Glutamatergic neuron (in vitro differentiated cells): Measurements from ENCODE around the gene KLHL35. TPM values are rescaled to one million over a fixed set of nuclear protein-coding genes. Genes with fewer than 3 reads are reported as not detected.
A peak's percentile ranks its signal among the peaks of the same experiment; 100 is the strongest.

Experiments
- DNase-seq: peaks from one replicate; pipeline ENCODE4 v3.0.0; 2022
- H3K27ac Mint-ChIP-seq: one replicate; pipeline ENCODE4 v1.8.0; 2020; ENCODE audit warnings: mild to moderate bottlenecking, mixed read lengths, inconsistent platforms; ENCODE audit not compliant: unreplicated experiment
- H3K27me3 Mint-ChIP-seq: one replicate; pipeline ENCODE4 v1.8.0; 2020; ENCODE audit warnings: mild to moderate bottlenecking, moderate library complexity, mixed read lengths, inconsistent platforms; ENCODE audit not compliant: unreplicated experiment
- H3K36me3 Mint-ChIP-seq: one replicate; pipeline ENCODE4 v1.8.0; 2020; ENCODE audit warnings: mild to moderate bottlenecking, mixed read lengths, inconsistent platforms; ENCODE audit not compliant: unreplicated experiment
- H3K4me1 Mint-ChIP-seq: one replicate; pipeline ENCODE4 v1.8.0; 2020; ENCODE audit warnings: mild to moderate bottlenecking, low read depth, mixed read lengths, inconsistent platforms; ENCODE audit not compliant: unreplicated experiment
- H3K4me3 Mint-ChIP-seq: one replicate; pipeline ENCODE4 v1.8.0; 2020; ENCODE audit warnings: mild to moderate bottlenecking, mixed read lengths, inconsistent platforms; ENCODE audit not compliant: unreplicated experiment
- H3K9me3 Mint-ChIP-seq: one replicate; pipeline ENCODE4 v1.8.0; 2020; ENCODE audit warnings: mild to moderate bottlenecking, moderate library complexity, mixed read lengths, inconsistent platforms; ENCODE audit not compliant: unreplicated experiment
- CTCF ChIP-seq: fragments of 200-600 bp; sonication (generic); IDR thresholded peaks from one replicate; pipeline ENCODE4 v1.5.0; 2021; ENCODE audit not compliant: partially characterized antibody, unreplicated experiment
- total RNA-seq: library from RNA; stranded (reverse); fragmentation: NEBNext Ultra II Directional; extraction: Animal tissue kit (Norgen Biotek cat#: 25700); gene quantifications from one replicate; pipeline ENCODE4 v1.2.1, GENCODE V29; 2021; ENCODE audit not compliant: unreplicated experiment

Gene KLHL35
- total RNA-seq, 1 donor from 2014 or later = 41.4 TPM

- H3K36me3 Mint-ChIP-seq = peaks cover 9% of the 10 kb centered on the region
- peaks cover 27% of the 10 kb centered on the region for H3K27me3 Mint-ChIP-seq
- H3K9me3 Mint-ChIP-seq = peaks cover 21% of the 10 kb centered on the region
- DNase-seq = no peak
- peaks cover 35% of the 10 kb centered on the region for H3K4me1 Mint-ChIP-seq
- TF ChIP-seq CTCF = no peak
- H3K4me3 Mint-ChIP-seq = no peak overlapping the region
- H3K27ac Mint-ChIP-seq = no peak overlapping the region
Observed at GRCh38 chr11:75425422-75425821, 7.6 kb downstream of the KLHL35 start.

GRCh38 chr11:75424396-75424795, 8.6 kb downstream of the KLHL35 start:
- Mint-ChIP-seq H3K36me3 (peaks cover 8% of the 10 kb centered on the region), H3K27me3 (peaks cover 27% of the 10 kb centered on the region), H3K4me1 (peaks cover 39% of the 10 kb centered on the region), H3K4me3 (peak overlapping the region; percentile 59), H3K27ac (peak overlapping the region; percentile 29), H3K9me3 (peaks cover 20% of the 10 kb centered on the region)
- no peak for TF ChIP-seq CTCF
- DNase-seq = no peak

- Mint-ChIP-seq H3K36me3 (peaks cover under 1% of the 10 kb centered on the region), H3K9me3 (peaks cover 13% of the 10 kb centered on the region), H3K4me1 (peaks cover 37% of the 10 kb centered on the region), H3K4me3 (no peak overlapping the region), H3K27ac (peak overlapping the region; percentile 33), H3K27me3 (peaks cover 20% of the 10 kb centered on the region)
- DNase-seq = no peak
- TF ChIP-seq CTCF = no peak
Observed at GRCh38 chr11:75423721-75424120, 9.3 kb downstream of the KLHL35 start.

- H3K9me3 Mint-ChIP-seq = peaks cover 12% of the 10 kb centered on the region
- no peak for DNase-seq
- peaks cover 37% of the 10 kb centered on the region for H3K4me1 Mint-ChIP-seq
- H3K4me3 Mint-ChIP-seq = peak overlapping the region; percentile 52
- peak overlapping the region; percentile 96 for H3K27ac Mint-ChIP-seq
- no peaks in the 10 kb centered on the region for H3K36me3 Mint-ChIP-seq
- no peak for TF ChIP-seq CTCF
- peaks cover 20% of the 10 kb centered on the region for H3K27me3 Mint-ChIP-seq
Observed at GRCh38 chr11:75422248-75423231, 10.5 kb downstream of the KLHL35 start.

GRCh38 chr11:75421902-75422247, 11.1 kb downstream of the KLHL35 start:
- peak overlapping the region; percentile 52 for H3K4me3 Mint-ChIP-seq

More at GRCh38 chr11:75421902-75422247, 11.1 kb downstream of the KLHL35 start:
- Mint-ChIP-seq H3K27ac (peak overlapping the region; percentile 96), H3K27me3 (peaks cover 20% of the 10 kb centered on the region), H3K9me3 (peaks cover 12% of the 10 kb centered on the region), H3K36me3 (no peaks in the 10 kb centered on the region), H3K4me1 (peaks cover 38% of the 10 kb centered on the region)
- no peak for TF ChIP-seq CTCF
- DNase-seq = no peak
